ENCODE results near the gene G3BP1.
"Not testable (repeated sequence)": the region's sequence is repeated elsewhere in the genome, so short reads cannot be mapped to it uniquely, and the experiment has no call there.

The G3BP1 gene

DNA sequence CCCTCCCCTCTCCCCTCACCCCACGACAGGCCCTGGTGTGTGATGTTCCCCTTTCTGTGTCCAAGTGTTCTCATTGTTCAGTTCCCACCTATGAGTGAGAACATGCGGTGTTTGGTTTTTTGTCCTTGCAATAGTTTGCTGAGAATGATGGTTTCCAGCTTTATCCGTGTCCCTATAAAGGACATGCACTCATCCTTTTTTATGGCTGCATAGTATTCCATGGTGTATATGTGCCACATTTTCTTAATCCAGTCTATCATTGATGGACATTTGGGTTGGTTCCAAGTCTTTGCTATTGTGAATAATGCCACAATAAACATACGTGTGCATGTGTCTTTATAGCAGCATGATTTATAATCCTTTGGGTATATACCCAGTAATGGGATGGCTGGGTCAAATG, 89.1 kb downstream of the G3BP1 start:
- DNase-seq (ENCODE audit: low read depth in 3 of 3) = not testable (repeated sequence)
